H9 (cell line): ENCODE measurements around the gene RPGR. TPM values are rescaled to one million over a fixed set of nuclear protein-coding genes. Genes with fewer than 3 reads are reported as not detected.

Source experiments
- DNase-seq: peaks from one replicate; pipeline ENCODE4 v3.0.0-alpha.2; 2017
- H2AFZ ChIP-seq: one replicate; pipeline ENCODE4 v1.6.1; 2013; ENCODE audit warnings: mild to moderate bottlenecking, low read length, control low read depth, moderate library complexity
- H2AK5ac ChIP-seq: 2 replicates; pipeline ENCODE4 v1.6.1; 2013; ENCODE audit warnings: low read length, control low read depth, mixed read lengths; ENCODE audit not compliant: insufficient read length
- H2BK120ac ChIP-seq: one replicate; pipeline ENCODE4 v1.6.1; 2013; ENCODE audit warnings: low read depth, mild to moderate bottlenecking, low read length, control low read depth, inconsistent platforms; ENCODE audit not compliant: poor library complexity, severe bottlenecking
- H2BK12ac ChIP-seq: 2 replicates; pipeline ENCODE4 v1.6.1; 2013; ENCODE audit warnings: low read length, control low read depth, mixed read lengths, low read depth; ENCODE audit not compliant: insufficient read length
- H2BK15ac ChIP-seq: 2 replicates; pipeline ENCODE4 v1.6.1; 2013; ENCODE audit warnings: low read depth, low read length, control low read depth
- H2BK20ac ChIP-seq: one replicate; pipeline ENCODE4 v1.6.1; 2013; ENCODE audit warnings: low read depth, mild to moderate bottlenecking, low read length, control low read depth, inconsistent platforms; ENCODE audit not compliant: poor library complexity, severe bottlenecking
- H2BK5ac ChIP-seq: 2 replicates; pipeline ENCODE4 v1.6.1; 2013; ENCODE audit warnings: low read length, control low read depth, mixed read lengths; ENCODE audit not compliant: insufficient read length
- H3K14ac ChIP-seq: 2 replicates; pipeline ENCODE4 v1.6.1; 2013; ENCODE audit warnings: low read length, control low read depth; ENCODE audit not compliant: insufficient read depth
- H3K18ac ChIP-seq: 2 replicates; pipeline ENCODE4 v1.6.1; 2013; ENCODE audit warnings: low read depth, mild to moderate bottlenecking, mixed read lengths, low read length, control low read depth; ENCODE audit not compliant: insufficient read length
- H3K23ac ChIP-seq: 2 replicates; pipeline ENCODE4 v1.6.1; 2013; ENCODE audit warnings: low read length, control low read depth, mixed read lengths, low read depth; ENCODE audit not compliant: insufficient read length
- H3K23me2 ChIP-seq: 2 replicates; pipeline ENCODE4 v1.6.1; 2013; ENCODE audit warnings: low read depth, mild to moderate bottlenecking, mixed read lengths, low read length, control low read depth; ENCODE audit not compliant: insufficient read length, poor library complexity, severe bottlenecking
- H3K27ac ChIP-seq: 2 replicates; pipeline ENCODE4 v1.5.1; 2013; ENCODE audit warnings: low read length, control low read depth, mixed read lengths, low read depth; ENCODE audit not compliant: insufficient read length
- H3K27me3 ChIP-seq: 2 replicates; pipeline ENCODE4 v1.6.1; 2013; ENCODE audit warnings: low read length, control low read depth, inconsistent platforms; ENCODE audit not compliant: insufficient read depth
- H3K4ac ChIP-seq: 2 replicates; pipeline ENCODE4 v1.6.1; 2013; ENCODE audit warnings: low read depth, mild to moderate bottlenecking, control low read depth, inconsistent platforms, low read length, moderate library complexity
- H3K4me1 ChIP-seq: 2 replicates; pipeline ENCODE4 v1.6.1; 2013; ENCODE audit warnings: low read length, control low read depth, inconsistent platforms; ENCODE audit not compliant: insufficient read depth
- H3K4me2 ChIP-seq: 2 replicates; pipeline ENCODE4 v1.6.1; 2013; ENCODE audit warnings: low read length, control low read depth, mixed read lengths; ENCODE audit not compliant: insufficient read length, insufficient read depth
- H3K56ac ChIP-seq: 2 replicates; pipeline ENCODE4 v1.6.1; 2013; ENCODE audit warnings: low read depth, mild to moderate bottlenecking, mixed read lengths, low read length, control low read depth; ENCODE audit not compliant: insufficient read length
- H3K79me1 ChIP-seq: 2 replicates; pipeline ENCODE4 v1.6.1; 2013; ENCODE audit warnings: low read depth, mild to moderate bottlenecking, moderate library complexity, low read length, control low read depth, inconsistent platforms; ENCODE audit not compliant: insufficient read depth, poor library complexity, severe bottlenecking
- H3K79me2 ChIP-seq: 2 replicates; pipeline ENCODE4 v1.6.1; 2013; ENCODE audit warnings: low read length, control low read depth, inconsistent platforms; ENCODE audit not compliant: insufficient read depth
- H3K9ac ChIP-seq: 2 replicates; pipeline ENCODE4 v1.6.1; 2013; ENCODE audit warnings: low read length, control low read depth, mixed read lengths; ENCODE audit not compliant: insufficient read length; ENCODE audit errors: extremely low read depth
- H3K9me3 ChIP-seq: one replicate; pipeline ENCODE4 v1.6.1; 2013; ENCODE audit warnings: low read depth, low read length, inconsistent platforms; ENCODE audit not compliant: control insufficient read depth
- H3T11ph ChIP-seq: one replicate; pipeline ENCODE4 v1.6.1; 2013; ENCODE audit warnings: mild to moderate bottlenecking, low read length, control low read depth, inconsistent platforms
- H4K20me1 ChIP-seq: one replicate; pipeline ENCODE4 v1.6.1; 2013; ENCODE audit not compliant: control insufficient read depth, insufficient read length, insufficient read depth
- H4K5ac ChIP-seq: 2 replicates; pipeline ENCODE4 v1.6.1; 2013; ENCODE audit warnings: low read depth, mild to moderate bottlenecking, mixed read lengths, low read length, control low read depth; ENCODE audit not compliant: insufficient read length
- H4K8ac ChIP-seq: replicated peaks from 2 replicates; pipeline ENCODE4 v1.6.1; 2013; ENCODE audit warnings: low read length, control low read depth, mixed read lengths, low read depth; ENCODE audit not compliant: insufficient read length
- H4K91ac ChIP-seq: 2 replicates; pipeline ENCODE4 v1.6.1; 2013; ENCODE audit warnings: low read depth, mild to moderate bottlenecking, moderate library complexity, mixed read lengths, low read length, control low read depth; ENCODE audit not compliant: insufficient read length
- H3K27ac Mint-ChIP-seq, 3 experiments: 2 replicates in 2 of 3; 3 replicates in 1 of 3; pipeline ENCODE4 v1.8.0; 2020 to 2021; ENCODE audit warnings: mixed read lengths in 3 of 3, mild to moderate bottlenecking in 1 of 3, moderate library complexity in 1 of 3
- H3K27me3 Mint-ChIP-seq: 2 replicates; pipeline ENCODE4 v1.8.0; 2021; ENCODE audit warnings: low read depth, mild to moderate bottlenecking, moderate library complexity, mixed read lengths
- H3K36me3 Mint-ChIP-seq, 3 experiments: 2 replicates in 2 of 3; 3 replicates in 1 of 3; pipeline ENCODE4 v1.8.0; 2020 to 2021; ENCODE audit warnings: low read depth in 3 of 3, mixed read lengths in 3 of 3; ENCODE audit not compliant: insufficient read depth in 1 of 3
- H3K4me1 Mint-ChIP-seq, 2 experiments: 2 replicates each; pipeline ENCODE4 v1.8.0; 2020; ENCODE audit warnings: mixed read lengths in 2 of 2
- H3K4me3 Mint-ChIP-seq, 2 experiments: 2 replicates in 1 of 2; 3 replicates in 1 of 2; pipeline ENCODE4 v1.8.0; 2020 to 2021; ENCODE audit warnings: mild to moderate bottlenecking in 2 of 2, mixed read lengths in 2 of 2, moderate library complexity in 1 of 2
- H3K9me3 Mint-ChIP-seq, 2 experiments: 2 replicates in 1 of 2; 3 replicates in 1 of 2; pipeline ENCODE4 v1.8.0; 2020; ENCODE audit warnings: mild to moderate bottlenecking in 2 of 2, mixed read lengths in 2 of 2, moderate library complexity in 1 of 2
- CTCF ChIP-seq: fragments of 200-600 bp; sonication (generic); conservative IDR thresholded peaks from 3 replicates; pipeline ENCODE4 v1.8.0; 2021; ENCODE audit warnings: antibody characterized with exemption, mild to moderate bottlenecking
- WGBS: extraction: QIAGEN DNeasy Blood & Tissue Kit; methylation state at CpG from one replicate; pipeline ENCODE4 v1.1.7; 2013; ENCODE audit warnings: missing lambda C conversion rate, low lambda C conversion rate, mixed read lengths; ENCODE audit not compliant: insufficient read length; ENCODE audit errors: extremely low coverage; 5-methylcytosine and 5-hydroxymethylcytosine counted together
- total RNA-seq: library from RNA; stranded (reverse); gene quantifications from 2 replicates; pipeline ENCODE4 v1.2.1, GENCODE V29; 2021

RPGR gene
- total RNA-seq, 1 experiment from 2014 or later = 7.3 TPM

GRCh38 chrX:38315186-38315585 is 12.1 kb downstream of the RPGR start:
- no peak overlapping the region for H2BK12ac ChIP-seq
- H3K4ac ChIP-seq = no peak overlapping the region
- H4K91ac ChIP-seq = no peak overlapping the region
- no CpG with 5 or more reads among the region's 7 CpGs for WGBS
- no peak overlapping the region for H4K8ac ChIP-seq
- no peak overlapping the region for H2AFZ ChIP-seq
- H3T11ph ChIP-seq = no peak overlapping the region
- H3K79me2 ChIP-seq = no peaks in the 10 kb centered on the region
- no peak overlapping the region for H3K56ac ChIP-seq
- no peak overlapping the region for H2BK120ac ChIP-seq
- no peak overlapping the region for H3K23ac ChIP-seq
- H3K14ac ChIP-seq = no peak overlapping the region
- H3K79me1 ChIP-seq = no peaks in the 10 kb centered on the region
- DNase-seq = no peak
- no peak overlapping the region for H2AK5ac ChIP-seq
- Mint-ChIP-seq H3K4me3 (no peak overlapping the region), H3K36me3 (peaks cover 2 to 5% (median 4%) of the 10 kb centered on the region in 3 experiments; a peak in 6 of 7 replicates), H3K27ac (no peak overlapping the region), H3K9me3 (peaks cover 33 to 39% of the 10 kb centered on the region in 2 experiments), H3K4me1 (peaks cover 0 to 4% of the 10 kb centered on the region in 2 experiments; a peak in 2 of 4 replicates), H3K27me3 (no peaks in the 10 kb centered on the region)
- no peak overlapping the region for H3K9ac ChIP-seq
- no peaks in the 10 kb centered on the region for H4K20me1 ChIP-seq
- no peaks in the 10 kb centered on the region for H3K4me1 ChIP-seq
- H3K27ac ChIP-seq = no peak overlapping the region
- no peak overlapping the region for H3K4me2 ChIP-seq
- H2BK15ac ChIP-seq = no peak overlapping the region
- TF ChIP-seq CTCF = no peak
- H2BK20ac ChIP-seq = no peak overlapping the region
- no peak overlapping the region for H3K18ac ChIP-seq
- no peaks in the 10 kb centered on the region for H3K9me3 ChIP-seq
- H3K27me3 ChIP-seq = no peaks in the 10 kb centered on the region
- no peaks in the 10 kb centered on the region for H3K23me2 ChIP-seq
- no peak overlapping the region for H2BK5ac ChIP-seq
- H4K5ac ChIP-seq = no peak overlapping the region
